ENCODE data around the gene GIN1. TPM values are rescaled to one million over a fixed set of nuclear protein-coding genes. Genes with fewer than 3 reads are reported as not detected.
"Not testable (repeated sequence)": the region's sequence is repeated elsewhere in the genome, so short reads cannot be mapped to it uniquely, and the experiment has no call there.

GIN1 gene
- polyA plus RNA-seq, 3 donors = 13.6 to 14.8 (median 13.8) TPM

GRCh38 chr5:103060424-103060954, 59.4 kb downstream of the GIN1 start:
- peak in 8 of 11 donors; percentile 2 to 21 (median 8) for DNase-seq (ENCODE audit: extremely low read depth in 1 of 11, low read depth in 9 of 11, low spot score in 4 of 11)

- no peak for DNase-seq (ENCODE audit: extremely low read depth in 1 of 11, low read depth in 9 of 11, low spot score in 4 of 11)
Observed at GRCh38 chr5:103059525-103059924, 60.4 kb downstream of the GIN1 start.

- no peak for DNase-seq (ENCODE audit: extremely low read depth in 1 of 11, low read depth in 9 of 11, low spot score in 4 of 11)
Observed at GRCh38 chr5:103057208-103058130, 62.5 kb downstream of the GIN1 start.

GRCh38 chr5:103046706-103047105, 73.2 kb downstream of the GIN1 start:
- not testable (repeated sequence) for DNase-seq (ENCODE audit: extremely low read depth in 1 of 11, low read depth in 9 of 11, low spot score in 4 of 11)

GRCh38 chr5:103041071-103041676, 78.8 kb downstream of the GIN1 start:
- DNase-seq (ENCODE audit: extremely low read depth in 1 of 11, low read depth in 9 of 11, low spot score in 4 of 11) = peak in 8 of 11 donors; percentile 4 to 27 (median 10)

GRCh38 chr5:103037673-103038455, 82.1 kb downstream of the GIN1 start:
- no peak for DNase-seq (ENCODE audit: extremely low read depth in 1 of 11, low read depth in 9 of 11, low spot score in 4 of 11)

GRCh38 chr5:103036601-103037000, 83.3 kb downstream of the GIN1 start:
- DNase-seq (ENCODE audit: extremely low read depth in 1 of 11, low read depth in 9 of 11, low spot score in 4 of 11) = no peak

Other genes starting within 250 kb of the GIN1 start
- gene PPIP5K2, start 163 bp upstream of the GIN1 start, polyA plus RNA-seq (ENCODE audit: insufficient read length in 3 of 3) = 100 to 1,000 TPM in 1 of 3 donors, 10 to 100 TPM in 2; 68.0 to 101 (median 97.4) TPM
- 10 to 100 TPM; 19.5 to 21.5 (median 19.7) TPM for gene MACIR, start 138.6 kb upstream of the GIN1 start, polyA plus RNA-seq (ENCODE audit: insufficient read length in 3 of 3)

Data from renal cortex interstitium (tissue), 11 donors.